ENCODE data around the gene TRIM41. TPM values are rescaled to one million over a fixed set of nuclear protein-coding genes. Genes with fewer than 3 reads are reported as not detected.
A peak's percentile ranks its signal among the peaks of the same experiment; 100 is the strongest.

TRIM41 gene
- total and polyA plus RNA-seq, 9 of the 15 experiments (the other 6 are each of a cell fraction or from before 2014, with no cell fraction given) = 1.8 to 47.6 (median 20.9) TPM

- TF ChIP-seq ZNF584 (CRISPR knock-in tag; IDR thresholded peaks at IDR 0.05; ENCODE audit: low read depth) (no peak), MAFK (IDR thresholded peaks at IDR 0.05; ENCODE audit: low read length) (no peak), NKRF (IDR thresholded peaks at IDR 0.05; ENCODE audit: borderline replicate concordance) (peak; percentile 64; the same call in 1 of the 2 replicates), ARID1B (IDR thresholded peaks at IDR 0.05) (no peak; the same call in 1 of the 2 replicates), MYC (IDR thresholded peaks at IDR 0.05; ENCODE audit: low read depth, low read length) (no peak), MYC (CRISPR knock-in tag; IDR thresholded peaks at IDR 0.05; ENCODE audit: borderline replicate concordance, low read depth) (no peak), TRIM24 (IDR thresholded peaks at IDR 0.05) (peak in 1 of 2 experiments; percentile 51; a peak in 2 of 4 replicates), FOXK1 (CRISPR knock-in tag; IDR thresholded peaks at IDR 0.05; ENCODE audit: borderline replicate concordance) (no peak), KLF1 (tag; IDR thresholded peaks at IDR 0.05) (no peak), SRF (CRISPR knock-in tag; IDR thresholded peaks at IDR 0.05) (no peak), CEBPZ (IDR thresholded peaks at IDR 0.05; ENCODE audit: borderline replicate concordance, low read depth, low read length) (no peak), THAP7 (CRISPR knock-in tag; IDR thresholded peaks at IDR 0.05) (no peak), HOXB6 (CRISPR knock-in tag; IDR thresholded peaks at IDR 0.05; ENCODE audit: borderline replicate concordance) (no peak), CREB1 (IDR thresholded peaks at IDR 0.05) (peak; percentile 5; the same call in 1 of the 2 replicates), CREB1 (CRISPR knock-in tag; IDR thresholded peaks at IDR 0.05) (peak; percentile 21; the same call in 1 of the 2 replicates)
Observed at GRCh38 chr5:181215997-181216989, 6.8 kb upstream of the TRIM41 start (continued).

Data from K562 (cell line).